Stomach (tissue), 9 donors: Measurements from ENCODE around the gene SLMAP. TPM values are rescaled to one million over a fixed set of nuclear protein-coding genes. Genes with fewer than 3 reads are reported as not detected.

Experiments
- DNase-seq, 2 donors: peaks; one replicate each; pipeline versions ENCODE4 v3.0.0 to v3.0.0-alpha.2; 2013 to 2019
- H3K27ac ChIP-seq, 5 donors: fragments of 200-600 bp in 4 of 5; sonication (generic) in 4 of 5; one replicate each; pipeline ENCODE4 v1.5.1; 2013 to 2019; ENCODE audit warnings: mild to moderate bottlenecking in 1 of 5, moderate library complexity in 1 of 5
- H3K27me3 ChIP-seq, 3 donors: fragments of 200-600 bp; sonication (generic); one replicate each; pipeline ENCODE4 v1.5.1; 2017 to 2019; ENCODE audit warnings: mixed run types in 1 of 3
- H3K36me3 ChIP-seq, 4 donors: fragments of 200-600 bp; sonication (generic); 1 replicate in 3 of 4; 2 replicates in 1 of 4; pipeline ENCODE4 v1.5.1; 2016 to 2019
- H3K4me1 ChIP-seq, 4 donors: fragments of 200-600 bp; sonication (generic); one replicate each; pipeline ENCODE4 v1.5.1; 2016 to 2019
- H3K4me3 ChIP-seq, 4 donors: fragments of 200-600 bp; sonication (generic) in 3 of 4; one replicate each; pipeline ENCODE4 v1.5.1; 2016 to 2019; ENCODE audit warnings: mild to moderate bottlenecking in 1 of 4
- H3K9me3 ChIP-seq, 4 donors: fragments of 200-600 bp; sonication (generic); one replicate each; pipeline ENCODE4 v1.5.1; 2016 to 2019
- EP300 ChIP-seq: sonication (generic); formaldehyde crosslinking; IDR thresholded peaks from one replicate; pipeline ENCODE4 v1.6.1; 2017; ENCODE audit warnings: antibody characterized with exemption
- POLR2A ChIP-seq, 4 donors: fragments of 450-650 bp; IDR thresholded peaks; one replicate each; pipeline ENCODE4 v1.6.1; 2016; ENCODE audit warnings: antibody characterized with exemption in 4 of 4, control low read depth in 2 of 4, mild to moderate bottlenecking in 1 of 4, moderate library complexity in 1 of 4
- POLR2AphosphoS5 ChIP-seq, 3 donors: sonication (generic); formaldehyde crosslinking; IDR thresholded peaks; one replicate each; pipeline ENCODE4 v1.6.1; 2016; ENCODE audit warnings: antibody characterized with exemption in 3 of 3
- WGBS, 5 donors: extraction: QIAGEN DNeasy Blood & Tissue Kit in 3 of 5; methylation state at CpG; one replicate each; pipeline versions ENCODE4 v1.1.5 to v1.1.7; 2013 to 2018; 5-methylcytosine and 5-hydroxymethylcytosine counted together
- intact Hi-C: fragments of 100-400 bp; cut with DNase I; formaldehyde crosslinking; loops from one replicate; pipeline ENCODE4 v1.15.1; 2023; ENCODE audit warnings: low total_unique reads
- polyA plus RNA-seq, 3 donors: library from polyadenylated mRNA; stranded (reverse); fragments of 200-250 nt; gene quantifications; one replicate each; pipeline ENCODE4 v1.2.3, GENCODE V29; 2013
- total RNA-seq, 5 donors: library from RNA; depleted of rRNA; stranded (reverse); fragments of >200 nt; gene quantifications; one replicate each; pipeline versions ENCODE4 v1.1.0 to v1.2.3, GENCODE V29; 2014 to 2016
- TF ChIP-seq, protein P1 (sequence below), 7 experiments: fragments of 450-650 bp in 4 of 7; fragments of 200-600 bp in 3 of 7; sonication (generic) in 3 of 7; IDR thresholded peaks; one replicate each; pipeline ENCODE4 v1.5.1; 2016 to 2019; ENCODE audit warnings: antibody characterized with exemption in 7 of 7, control low read depth in 2 of 7, mild to moderate bottlenecking in 1 of 7
- donor health status: healthy with polysubstance abuse.
- donor health status: Bipolar disorder and iron deficiency.
- donor health status: healthy.

The SLMAP gene
- total and polyA plus RNA-seq, 8 donors, result 23.9 to 534 (median 133) TPM

DNA sequence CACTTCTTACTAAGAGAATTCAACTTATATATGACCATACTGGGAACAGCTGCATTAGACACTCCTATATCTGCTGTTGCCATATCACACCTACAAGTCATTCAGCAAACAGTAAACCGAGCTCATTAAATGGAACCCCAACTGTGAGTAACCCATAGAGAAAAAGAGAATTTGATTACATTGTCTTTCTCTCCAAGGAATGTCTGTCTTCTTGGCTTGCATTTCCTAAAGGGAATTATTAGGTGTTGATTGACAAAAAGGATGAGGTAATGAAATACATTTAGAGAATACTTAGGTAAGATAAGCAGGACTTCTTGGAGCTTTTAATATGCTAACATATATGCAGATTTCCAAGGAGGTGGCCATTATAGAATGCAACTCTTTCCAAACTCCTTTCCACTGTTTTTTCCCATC is 76.8 kb downstream of the SLMAP start:
- intact Hi-C loops, result no loop called here
- no peak overlapping the region for H3K27ac ChIP-seq
- TF ChIP-seq, protein P1, sequence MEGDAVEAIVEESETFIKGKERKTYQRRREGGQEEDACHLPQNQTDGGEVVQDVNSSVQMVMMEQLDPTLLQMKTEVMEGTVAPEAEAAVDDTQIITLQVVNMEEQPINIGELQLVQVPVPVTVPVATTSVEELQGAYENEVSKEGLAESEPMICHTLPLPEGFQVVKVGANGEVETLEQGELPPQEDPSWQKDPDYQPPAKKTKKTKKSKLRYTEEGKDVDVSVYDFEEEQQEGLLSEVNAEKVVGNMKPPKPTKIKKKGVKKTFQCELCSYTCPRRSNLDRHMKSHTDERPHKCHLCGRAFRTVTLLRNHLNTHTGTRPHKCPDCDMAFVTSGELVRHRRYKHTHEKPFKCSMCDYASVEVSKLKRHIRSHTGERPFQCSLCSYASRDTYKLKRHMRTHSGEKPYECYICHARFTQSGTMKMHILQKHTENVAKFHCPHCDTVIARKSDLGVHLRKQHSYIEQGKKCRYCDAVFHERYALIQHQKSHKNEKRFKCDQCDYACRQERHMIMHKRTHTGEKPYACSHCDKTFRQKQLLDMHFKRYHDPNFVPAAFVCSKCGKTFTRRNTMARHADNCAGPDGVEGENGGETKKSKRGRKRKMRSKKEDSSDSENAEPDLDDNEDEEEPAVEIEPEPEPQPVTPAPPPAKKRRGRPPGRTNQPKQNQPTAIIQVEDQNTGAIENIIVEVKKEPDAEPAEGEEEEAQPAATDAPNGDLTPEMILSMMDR (IDR thresholded peaks at IDR 0.05), result no peak
- TF ChIP-seq POLR2A (IDR thresholded peaks at IDR 0.05) (no peak), EP300 (no peak)
- H3K9me3 ChIP-seq, result no peaks in the 10 kb centered on the region
- H3K36me3 ChIP-seq, result peaks cover 0 to 21% (median 19%) of the 10 kb centered on the region in 4 donors
- DNase-seq, result no peak
- H3K27me3 ChIP-seq, result no peaks in the 10 kb centered on the region
- no peak overlapping the region for H3K4me3 ChIP-seq
- peaks cover 0 to 16% (median 5%) of the 10 kb centered on the region in 4 donors for H3K4me1 ChIP-seq
- 66 to 77% (median 70%) methylated on average over 1 of the region's 1 CpG for WGBS, 5 donors

DNA sequence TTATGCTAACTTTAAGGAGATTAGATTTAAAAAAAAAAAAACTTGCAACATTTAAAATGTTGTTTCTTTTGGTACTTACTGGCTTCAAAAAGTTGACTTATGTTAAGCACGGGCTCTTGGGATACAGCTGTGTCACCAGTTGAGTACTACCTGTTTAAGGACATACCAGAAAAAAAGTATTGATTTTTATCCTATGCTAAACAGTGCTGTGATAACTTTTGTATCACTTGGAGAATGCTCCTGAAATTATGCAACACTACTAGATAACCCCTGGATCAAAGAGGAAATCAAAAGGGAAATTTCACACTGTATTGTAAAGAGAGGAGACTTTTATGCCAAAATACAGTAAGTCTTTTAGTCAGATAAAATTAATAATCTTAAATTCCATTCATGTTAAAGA is 77.7 kb downstream of the SLMAP start:
- no peak for DNase-seq
- Histone ChIP-seq H3K27ac (no peak overlapping the region), H3K27me3 (no peaks in the 10 kb centered on the region), H3K4me1 (peaks cover 0 to 8% (median 3%) of the 10 kb centered on the region in 4 donors), H3K9me3 (no peaks in the 10 kb centered on the region), H3K36me3 (peaks cover 0 to 21% (median 19%) of the 10 kb centered on the region in 4 donors), H3K4me3 (no peak overlapping the region)
- intact Hi-C loops, result no loop called here
- TF ChIP-seq EP300 (no peak), POLR2A (IDR thresholded peaks at IDR 0.05) (no peak), POLR2AphosphoS5 (IDR thresholded peaks at IDR 0.05) (no peak)
- TF ChIP-seq, protein P1 (IDR thresholded peaks at IDR 0.05), result no peak
- WGBS, 5 donors, result 61 to 89% (median 73%) methylated on average over 1 of the region's 1 CpG

DNA sequence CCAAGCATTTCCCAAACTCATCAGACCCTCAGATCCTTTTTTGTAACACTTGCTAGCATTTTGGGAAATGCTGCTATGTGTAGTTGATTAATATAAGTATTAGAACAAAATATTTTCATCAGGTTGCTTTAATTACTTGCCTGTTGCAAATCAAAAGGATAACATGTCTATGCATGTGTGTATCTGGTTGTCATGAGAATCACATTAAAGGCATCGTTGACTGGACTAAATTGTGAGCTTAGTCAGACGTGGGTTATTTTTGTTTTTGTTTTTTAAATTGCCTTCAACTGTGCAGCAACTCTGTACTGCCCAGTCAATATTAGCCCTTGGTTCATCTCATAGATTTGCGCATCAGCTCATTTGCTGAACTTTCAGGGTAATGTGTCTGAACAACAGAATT is 81.6 kb downstream of the SLMAP start:
- intact Hi-C loops, result no loop called here
- Histone ChIP-seq H3K9me3 (no peaks in the 10 kb centered on the region), H3K4me1 (peaks cover 0 to 19% (median 3%) of the 10 kb centered on the region in 4 donors), H3K4me3 (no peak overlapping the region), H3K27ac (no peak overlapping the region), H3K27me3 (no peaks in the 10 kb centered on the region), H3K36me3 (peaks cover 0 to 11% (median 7%) of the 10 kb centered on the region in 4 donors)
- TF ChIP-seq POLR2AphosphoS5 (IDR thresholded peaks at IDR 0.05) (no peak), POLR2A (IDR thresholded peaks at IDR 0.05) (no peak), EP300 (no peak)
- TF ChIP-seq, protein P1 (IDR thresholded peaks at IDR 0.05), result no peak
- WGBS, 5 donors, result 83 to 93% (median 87%) methylated on average over 3 of the region's 3 CpGs
- DNase-seq, result no peak

DNA sequence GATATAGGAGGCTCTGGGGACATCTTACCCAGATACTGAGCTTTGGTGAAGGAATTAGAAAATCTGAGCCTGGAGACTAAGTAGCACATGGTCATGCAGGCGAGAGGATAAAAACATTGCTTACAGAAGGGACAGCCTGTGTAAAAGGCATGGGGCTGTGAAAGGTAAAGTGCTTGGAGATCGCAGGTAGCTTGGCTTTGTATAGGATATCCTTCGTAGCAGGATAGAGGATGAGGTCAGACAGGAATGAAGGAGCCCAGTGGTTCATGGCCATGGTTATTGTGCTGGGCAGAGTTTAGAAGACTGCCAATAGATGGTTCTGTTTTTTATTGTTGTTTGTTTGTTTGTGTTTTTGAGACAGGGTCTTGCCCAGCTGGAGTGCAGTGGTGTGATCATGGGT is 82.5 kb downstream of the SLMAP start:
- intact Hi-C loops, result no loop called here
- no peak for TF ChIP-seq EP300
- TF ChIP-seq, protein P1 (IDR thresholded peaks at IDR 0.05), result no peak
- no peak for TF ChIP-seq POLR2AphosphoS5 (IDR thresholded peaks at IDR 0.05)
- no peak for TF ChIP-seq POLR2A (IDR thresholded peaks at IDR 0.05)
- no peak for DNase-seq
- Histone ChIP-seq H3K4me3 (no peak overlapping the region), H3K9me3 (no peaks in the 10 kb centered on the region), H3K27me3 (no peaks in the 10 kb centered on the region), H3K4me1 (peaks cover 0 to 22% (median 5%) of the 10 kb centered on the region in 4 donors), H3K36me3 (peaks cover 0 to 1% (median 0%) of the 10 kb centered on the region in 4 donors), H3K27ac (no peak overlapping the region)
- WGBS, 5 donors, result 94 to 98% (median 97%) methylated on average over 3 of the region's 3 CpGs
